ENCODE results near the gene LINC00237.

LINC00237 gene

GRCh38 chr20:21047981-21048380 is 58.2 kb downstream of the LINC00237 start:
- DNase-seq (ENCODE audit: low spot score), result no peak

DNA sequence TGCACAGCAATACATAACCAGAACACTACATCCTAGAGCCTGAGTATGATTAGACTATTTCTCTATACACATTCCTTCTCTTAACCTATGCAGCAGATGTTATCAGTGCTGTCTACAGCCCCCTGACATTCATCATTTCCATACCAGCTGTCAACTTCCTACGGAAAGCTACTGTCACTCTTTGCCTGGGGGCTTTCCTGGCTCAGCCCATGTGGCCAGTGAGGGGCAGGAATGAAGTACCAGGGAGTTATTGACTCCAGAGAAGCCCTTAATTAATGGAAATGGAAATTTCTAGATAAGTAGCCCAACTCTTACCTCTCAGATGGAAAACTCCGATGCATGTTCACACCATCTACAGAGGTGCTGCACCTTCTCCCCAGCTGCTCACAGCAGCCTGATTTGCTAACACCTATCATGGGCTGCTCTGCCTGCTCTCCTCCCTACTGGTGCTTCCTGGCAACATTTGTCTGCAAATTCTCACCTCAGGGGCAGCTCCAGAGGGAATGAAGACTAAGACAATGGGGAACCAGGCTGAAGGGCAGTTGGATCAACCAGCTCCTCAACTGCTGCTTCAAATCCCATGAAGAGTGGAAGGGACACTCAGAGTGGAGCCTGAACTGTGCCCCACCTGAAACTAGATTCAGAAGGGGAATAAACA is 59.6 kb downstream of the LINC00237 start:
- DNase-seq (ENCODE audit: low spot score), result no peak

Data from putamen (tissue), 1 donor.